CD8-positive, alpha-beta memory T cell (primary cell): Measurements from ENCODE around the gene PLXNA2. TPM values are rescaled to one million over a fixed set of nuclear protein-coding genes. Genes with fewer than 3 reads are reported as not detected.
A peak's percentile ranks its signal among the peaks of the same experiment; 100 is the strongest.

ENCODE experiments used
- CTCF ChIA-PET: fragments of 350-600 bp; sonication (Branson Sonifier 250); formaldehyde crosslinking; loops from one replicate; lab custom pipeline; 2021; ENCODE audit warnings: antibody characterized with exemption; lab: Charles Lee
- POLR2A ChIA-PET: fragments of 350-600 bp; sonication (Branson Sonifier 250); formaldehyde crosslinking; loops from one replicate; lab custom pipeline; 2021; ENCODE audit warnings: antibody characterized with exemption; lab: Charles Lee
- DNase-seq, 5 donors: peaks; one replicate each; pipeline versions ENCODE4 v3.0.0 to v3.0.0-alpha.2; 2020 to 2022; ENCODE audit warnings: mixed read lengths in 1 of 5
- H3K27ac ChIP-seq: one replicate; pipeline ENCODE4 v1.7.0; 2013; ENCODE audit warnings: low read depth, mild to moderate bottlenecking, low read length, moderate library complexity
- H3K27me3 ChIP-seq: 2 replicates; pipeline ENCODE4 v1.7.0; 2013; ENCODE audit warnings: low read length, mild to moderate bottlenecking; ENCODE audit not compliant: insufficient read depth, poor library complexity, severe bottlenecking
- H3K36me3 ChIP-seq: 2 replicates; pipeline ENCODE4 v1.7.0; 2013; ENCODE audit warnings: mild to moderate bottlenecking, low read length, moderate library complexity; ENCODE audit not compliant: insufficient read depth
- H3K4me1 ChIP-seq: 2 replicates; pipeline ENCODE4 v1.7.0; 2013; ENCODE audit warnings: mild to moderate bottlenecking, low read length, moderate library complexity; ENCODE audit not compliant: insufficient read depth
- H3K4me3 ChIP-seq: 2 replicates; pipeline ENCODE4 v1.7.0; 2013; ENCODE audit warnings: mild to moderate bottlenecking, low read length
- H3K9me3 ChIP-seq: 2 replicates; pipeline ENCODE4 v1.7.0; 2013; ENCODE audit warnings: mild to moderate bottlenecking, low read length
- H3K27ac Mint-ChIP-seq, 8 donors: one replicate each; pipeline ENCODE4 v1.8.0; 2020 to 2021; ENCODE audit warnings: mixed read lengths in 8 of 8, mild to moderate bottlenecking in 6 of 8, inconsistent platforms in 3 of 8, moderate library complexity in 3 of 8
- H3K27me3 Mint-ChIP-seq, 2 donors: one replicate each; pipeline ENCODE4 v1.8.0; 2020 to 2021; ENCODE audit warnings: mixed read lengths in 2 of 2, mild to moderate bottlenecking in 1 of 2, moderate library complexity in 1 of 2
- H3K36me3 Mint-ChIP-seq, 3 donors: one replicate each; pipeline ENCODE4 v1.8.0; 2020 to 2021; ENCODE audit warnings: mixed read lengths in 3 of 3, inconsistent platforms in 1 of 3, mild to moderate bottlenecking in 1 of 3
- H3K4me1 Mint-ChIP-seq, 3 donors: one replicate each; pipeline ENCODE4 v1.8.0; 2020 to 2021; ENCODE audit warnings: mixed read lengths in 3 of 3, inconsistent platforms in 1 of 3, mild to moderate bottlenecking in 1 of 3
- H3K4me3 Mint-ChIP-seq, 7 donors: one replicate each; pipeline ENCODE4 v1.8.0; 2020 to 2021; ENCODE audit warnings: mixed read lengths in 7 of 7, mild to moderate bottlenecking in 6 of 7, moderate library complexity in 4 of 7, inconsistent platforms in 2 of 7
- H3K9me3 Mint-ChIP-seq, 5 donors: one replicate each; pipeline ENCODE4 v1.8.0; 2020 to 2022; ENCODE audit warnings: mixed read lengths in 5 of 5, mild to moderate bottlenecking in 3 of 5, moderate library complexity in 2 of 5, inconsistent platforms in 1 of 5
- polyA plus RNA-seq: library from polyadenylated mRNA; unstranded; fragments of 300-500 nt; fragmentation: Illumina TruSeq; gene quantifications from one replicate; pipeline ENCODE4 v1.2.3, GENCODE V29; 2021
- total RNA-seq, 2 experiments: library from RNA; stranded (reverse); gene quantifications; one replicate each; pipeline ENCODE4 v1.2.3, GENCODE V29; 2021

The PLXNA2 gene
- total and polyA plus RNA-seq, 3 experiments from 2014 or later, result 0.75 to 1.1 (median 1.0) TPM

DNA sequence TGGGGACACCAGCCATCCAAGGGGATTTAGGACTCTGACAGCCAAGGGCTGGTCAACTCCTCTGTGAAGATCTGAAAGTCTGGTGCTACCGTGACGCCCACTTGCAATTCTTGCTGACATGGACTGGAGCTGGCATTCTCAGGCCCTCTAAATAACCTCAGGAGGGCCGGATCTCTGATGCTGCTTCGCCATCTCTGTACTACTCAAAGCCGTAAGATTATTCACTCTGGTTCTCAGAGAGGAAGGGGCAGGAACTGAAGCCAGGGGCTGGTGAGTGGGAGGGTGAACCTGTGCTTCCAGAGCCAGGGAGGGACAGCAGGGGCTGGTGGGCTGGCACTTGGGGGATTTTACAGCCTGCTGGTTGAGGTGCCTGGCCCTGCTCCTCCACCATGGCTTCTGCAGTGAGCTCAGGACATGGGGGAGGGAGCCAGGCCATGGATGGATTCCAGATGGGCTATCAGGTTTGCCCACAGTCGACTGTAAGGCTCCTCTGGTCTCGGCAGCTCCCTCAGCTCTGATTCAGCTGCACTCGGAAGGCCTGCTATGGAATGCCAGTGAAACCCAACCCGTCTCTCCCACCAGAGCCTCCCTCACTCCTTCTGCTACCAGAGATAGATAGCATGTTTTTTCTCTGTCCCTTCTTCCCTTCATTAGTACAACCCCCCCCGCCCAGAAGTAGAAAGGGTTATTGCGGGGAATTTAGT is 84.5 kb downstream of the PLXNA2 start:
- Mint-ChIP-seq H3K27ac (no peak overlapping the region), H3K9me3 (no peaks in the 10 kb centered on the region), H3K4me3 (no peak overlapping the region), H3K36me3 (no peaks in the 10 kb centered on the region), H3K27me3 (peaks cover 14 to 23% of the 10 kb centered on the region in 2 donors), H3K4me1 (no peaks in the 10 kb centered on the region)
- Histone ChIP-seq H3K4me3 (no peak overlapping the region), H3K9me3 (no peaks in the 10 kb centered on the region), H3K36me3 (no peaks in the 10 kb centered on the region), H3K4me1 (no peaks in the 10 kb centered on the region), H3K27ac (no peak overlapping the region), H3K27me3 (no peaks in the 10 kb centered on the region)
- DNase-seq, result peak in 1 of 5 donors; percentile 10
- ChIA-PET CTCF (interaction anchor here (2.1 kb wide), 1 partner anchor 86 kb away, joined by 4 read pairs; no protein-coding TSS in a partner anchor), POLR2A (no interaction called here)

GRCh38 chr1:208158640-208159554 is 85.3 kb downstream of the PLXNA2 start:
- Histone ChIP-seq H3K4me3 (no peak overlapping the region), H3K27ac (no peak overlapping the region), H3K36me3 (no peaks in the 10 kb centered on the region), H3K4me1 (no peaks in the 10 kb centered on the region), H3K9me3 (no peaks in the 10 kb centered on the region), H3K27me3 (no peaks in the 10 kb centered on the region)
- Mint-ChIP-seq H3K36me3 (no peaks in the 10 kb centered on the region), H3K27ac (no peak overlapping the region), H3K27me3 (peaks cover 16 to 18% of the 10 kb centered on the region in 2 donors), H3K4me1 (no peaks in the 10 kb centered on the region), H3K4me3 (no peak overlapping the region), H3K9me3 (no peaks in the 10 kb centered on the region)
- DNase-seq, result no peak
- POLR2A ChIA-PET, result no interaction called here
- CTCF ChIA-PET, result no interaction called here

- H3K9me3 Mint-ChIP-seq, result no peaks in the 10 kb centered on the region
- no peak for DNase-seq
- Histone ChIP-seq H3K4me1 (no peaks in the 10 kb centered on the region), H3K9me3 (no peaks in the 10 kb centered on the region), H3K4me3 (no peak overlapping the region), H3K27ac (no peak overlapping the region), H3K36me3 (no peaks in the 10 kb centered on the region), H3K27me3 (no peaks in the 10 kb centered on the region)
- no peaks in the 10 kb centered on the region for H3K4me1 Mint-ChIP-seq
- H3K27me3 Mint-ChIP-seq, result peaks cover 7 to 10% of the 10 kb centered on the region in 2 donors
- H3K27ac Mint-ChIP-seq, result no peak overlapping the region
- H3K36me3 Mint-ChIP-seq, result no peaks in the 10 kb centered on the region
- ChIA-PET POLR2A (no interaction called here), CTCF (no interaction called here)
- no peak overlapping the region for H3K4me3 Mint-ChIP-seq
These were observed 86.4 kb downstream of the PLXNA2 start for GRCh38 chr1:208157769-208158168.

DNA sequence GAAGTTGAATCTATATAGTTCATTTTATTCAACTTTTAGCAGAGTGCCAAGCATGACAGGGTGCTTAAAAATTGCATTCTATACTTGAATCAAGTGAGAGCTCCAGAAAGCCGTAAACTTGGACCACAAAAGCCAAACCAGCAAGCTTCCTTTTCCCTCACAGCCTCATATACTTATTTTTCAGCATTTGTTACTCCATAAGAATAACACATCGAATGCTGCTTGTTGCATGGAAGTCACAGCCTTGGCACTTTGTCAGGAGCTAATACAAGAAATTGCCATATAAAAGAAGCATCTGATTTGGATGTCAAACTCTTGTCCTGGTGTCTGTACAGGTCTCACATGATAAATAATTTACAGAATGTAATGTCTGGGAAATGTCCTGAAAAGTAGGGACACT is 87.4 kb downstream of the PLXNA2 start:
- Histone ChIP-seq H3K4me1 (no peaks in the 10 kb centered on the region), H3K9me3 (no peaks in the 10 kb centered on the region), H3K27me3 (no peaks in the 10 kb centered on the region), H3K36me3 (no peaks in the 10 kb centered on the region), H3K4me3 (no peak overlapping the region), H3K27ac (no peak overlapping the region)
- Mint-ChIP-seq H3K4me3 (no peak overlapping the region), H3K9me3 (no peaks in the 10 kb centered on the region), H3K27me3 (peaks cover 7 to 8% of the 10 kb centered on the region in 2 donors), H3K27ac (no peak overlapping the region), H3K4me1 (no peaks in the 10 kb centered on the region), H3K36me3 (no peaks in the 10 kb centered on the region)
- CTCF ChIA-PET, result no interaction called here
- no peak for DNase-seq
- POLR2A ChIA-PET, result no interaction called here

GRCh38 chr1:208156310-208156709 is 87.9 kb downstream of the PLXNA2 start:
- H3K27me3 ChIP-seq, result no peaks in the 10 kb centered on the region

GRCh38 chr1:208154679-208155642 is 89.2 kb downstream of the PLXNA2 start:
- H3K27ac ChIP-seq, result no peak overlapping the region
- ChIA-PET POLR2A (no interaction called here), CTCF (no interaction called here)
- Mint-ChIP-seq H3K4me3 (no peak overlapping the region), H3K27ac (no peak overlapping the region), H3K27me3 (peaks cover 7 to 8% of the 10 kb centered on the region in 2 donors), H3K4me1 (no peaks in the 10 kb centered on the region), H3K9me3 (no peaks in the 10 kb centered on the region), H3K36me3 (no peaks in the 10 kb centered on the region)
- no peaks in the 10 kb centered on the region for H3K36me3 ChIP-seq
- H3K4me1 ChIP-seq, result no peaks in the 10 kb centered on the region
- H3K27me3 ChIP-seq, result no peaks in the 10 kb centered on the region
- no peak overlapping the region for H3K4me3 ChIP-seq
- no peaks in the 10 kb centered on the region for H3K9me3 ChIP-seq
- DNase-seq, result no peak

More at GRCh38 chr1:208156310-208156709, 87.9 kb downstream of the PLXNA2 start:
- Mint-ChIP-seq H3K4me1 (no peaks in the 10 kb centered on the region), H3K9me3 (no peaks in the 10 kb centered on the region), H3K36me3 (no peaks in the 10 kb centered on the region), H3K4me3 (no peak overlapping the region), H3K27me3 (peaks cover 7 to 8% of the 10 kb centered on the region in 2 donors), H3K27ac (no peak overlapping the region)
- CTCF ChIA-PET, result no interaction called here
- no peaks in the 10 kb centered on the region for H3K4me1 ChIP-seq
- H3K27ac ChIP-seq, result no peak overlapping the region
- H3K36me3 ChIP-seq, result no peaks in the 10 kb centered on the region
- no peak for DNase-seq
- POLR2A ChIA-PET, result no interaction called here
- no peak overlapping the region for H3K4me3 ChIP-seq
- no peaks in the 10 kb centered on the region for H3K9me3 ChIP-seq

DNA sequence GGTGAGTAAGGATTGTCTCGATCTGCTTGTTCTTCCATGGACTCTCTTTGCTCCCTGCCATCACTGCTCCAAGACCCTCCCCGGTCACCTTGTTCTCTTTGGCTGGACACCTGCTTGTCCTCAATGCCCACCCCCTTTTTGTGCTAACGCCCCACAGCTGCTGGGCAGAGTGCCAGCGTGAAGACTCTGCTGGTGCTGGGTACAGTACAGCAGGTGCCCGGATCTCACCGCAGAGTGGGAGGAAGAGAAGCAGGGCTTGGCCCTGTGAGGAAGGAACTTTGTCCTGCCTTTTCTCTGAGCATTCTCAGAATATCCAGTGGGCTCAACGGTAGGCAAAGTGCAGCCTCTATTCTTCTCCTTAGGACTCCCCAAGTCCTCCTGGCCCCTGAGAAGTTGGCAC is 90.1 kb downstream of the PLXNA2 start:
- H3K27ac Mint-ChIP-seq, result no peak overlapping the region
- no peaks in the 10 kb centered on the region for H3K4me1 ChIP-seq
- no peaks in the 10 kb centered on the region for H3K9me3 Mint-ChIP-seq
- H3K27me3 ChIP-seq, result no peaks in the 10 kb centered on the region
- no peak for DNase-seq
- no peaks in the 10 kb centered on the region for H3K4me1 Mint-ChIP-seq
- POLR2A ChIA-PET, result no interaction called here
- CTCF ChIA-PET, result no interaction called here
- H3K9me3 ChIP-seq, result no peaks in the 10 kb centered on the region
- no peak overlapping the region for H3K27ac ChIP-seq
- peaks cover 5 to 7% of the 10 kb centered on the region in 2 donors for H3K27me3 Mint-ChIP-seq
- no peak overlapping the region for H3K4me3 ChIP-seq
- H3K36me3 Mint-ChIP-seq, result no peaks in the 10 kb centered on the region
- no peaks in the 10 kb centered on the region for H3K36me3 ChIP-seq
- H3K4me3 Mint-ChIP-seq, result no peak overlapping the region
